Measurements from ENCODE around the gene CUL4A. TPM values are rescaled to one million over a fixed set of nuclear protein-coding genes. Genes with fewer than 3 reads are reported as not detected.

CUL4A gene
- total RNA-seq, 1 donor from 2014 or later: 81.3 TPM

DNA sequence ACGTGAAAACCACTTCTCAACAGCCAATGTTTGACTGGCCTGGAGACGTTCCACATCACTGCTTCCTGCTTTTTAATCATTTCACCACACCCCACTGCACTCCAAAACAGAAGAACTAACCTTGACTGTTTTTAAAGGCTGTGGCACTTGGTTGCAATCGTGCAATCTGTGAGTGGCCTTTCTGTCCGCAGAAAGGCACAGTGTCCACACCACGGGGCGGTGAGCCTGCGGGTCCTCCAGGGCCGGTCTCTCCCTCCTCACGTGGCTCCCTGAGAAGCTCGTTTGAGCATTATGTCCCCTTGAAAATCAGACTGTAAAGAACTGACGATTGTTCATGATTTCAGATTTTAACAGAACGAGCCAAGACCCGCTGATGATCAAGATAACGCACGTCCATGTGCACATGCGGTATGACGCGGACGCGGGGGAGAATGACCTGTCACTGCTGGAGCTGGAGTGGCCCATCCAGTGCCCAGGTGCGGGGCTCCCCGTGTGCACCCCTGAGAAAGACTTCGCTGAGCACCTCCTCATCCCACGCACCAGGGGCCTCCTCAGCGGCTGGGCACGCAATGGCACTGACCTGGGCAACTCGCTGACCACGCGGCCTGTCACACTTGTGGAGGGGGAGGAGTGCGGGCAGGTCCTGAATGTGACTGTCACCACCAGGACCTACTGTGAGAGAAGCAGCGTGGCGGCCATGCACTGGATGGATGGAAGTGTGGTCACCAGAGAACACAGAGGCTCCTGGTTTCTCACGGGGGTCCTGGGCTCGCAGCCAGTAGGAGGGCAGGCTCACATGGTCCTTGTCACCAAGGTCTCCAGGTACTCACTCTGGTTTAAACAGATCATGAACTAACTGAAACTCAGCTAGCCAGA is 37.9 kb upstream of the CUL4A start:
- FAIRE-seq: no peak
- no peak overlapping the region for H3K4me3 ChIP-seq (ENCODE audit: insufficient read depth, low read depth, low read length)
- Mint-ChIP-seq H3K27ac (ENCODE audit: unreplicated experiment) (no peak overlapping the region), H3K36me3 (ENCODE audit: low read depth, unreplicated experiment) (peaks cover 30% of the 10 kb centered on the region), H3K9me3 (ENCODE audit: unreplicated experiment) (peaks cover 2% of the 10 kb centered on the region), H3K4me3 (ENCODE audit: unreplicated experiment) (no peak overlapping the region), H3K27me3 (ENCODE audit: low read depth, unreplicated experiment) (no peaks in the 10 kb centered on the region), H3K4me1 (ENCODE audit: low read depth, unreplicated experiment) (peaks cover 5% of the 10 kb centered on the region)
- no peaks in the 10 kb centered on the region for H3K4me1 ChIP-seq (ENCODE audit: insufficient read depth, low read length)
- no peak overlapping the region for H3K4me2 ChIP-seq (ENCODE audit: low read length)
- no peak overlapping the region for H2AFZ ChIP-seq (ENCODE audit: low read depth, low read length)
- no peak for DNase-seq (ENCODE audit: low read depth)
- TF ChIP-seq, protein P1, sequence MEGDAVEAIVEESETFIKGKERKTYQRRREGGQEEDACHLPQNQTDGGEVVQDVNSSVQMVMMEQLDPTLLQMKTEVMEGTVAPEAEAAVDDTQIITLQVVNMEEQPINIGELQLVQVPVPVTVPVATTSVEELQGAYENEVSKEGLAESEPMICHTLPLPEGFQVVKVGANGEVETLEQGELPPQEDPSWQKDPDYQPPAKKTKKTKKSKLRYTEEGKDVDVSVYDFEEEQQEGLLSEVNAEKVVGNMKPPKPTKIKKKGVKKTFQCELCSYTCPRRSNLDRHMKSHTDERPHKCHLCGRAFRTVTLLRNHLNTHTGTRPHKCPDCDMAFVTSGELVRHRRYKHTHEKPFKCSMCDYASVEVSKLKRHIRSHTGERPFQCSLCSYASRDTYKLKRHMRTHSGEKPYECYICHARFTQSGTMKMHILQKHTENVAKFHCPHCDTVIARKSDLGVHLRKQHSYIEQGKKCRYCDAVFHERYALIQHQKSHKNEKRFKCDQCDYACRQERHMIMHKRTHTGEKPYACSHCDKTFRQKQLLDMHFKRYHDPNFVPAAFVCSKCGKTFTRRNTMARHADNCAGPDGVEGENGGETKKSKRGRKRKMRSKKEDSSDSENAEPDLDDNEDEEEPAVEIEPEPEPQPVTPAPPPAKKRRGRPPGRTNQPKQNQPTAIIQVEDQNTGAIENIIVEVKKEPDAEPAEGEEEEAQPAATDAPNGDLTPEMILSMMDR (IDR thresholded peaks at IDR 0.05; ENCODE audit: insufficient read depth, low read depth, low read length): no peak
- no peak for TF ChIP-seq EZH2 (IDR thresholded peaks at IDR 0.05; ENCODE audit: insufficient read depth, low read length)
- H3K79me2 ChIP-seq (ENCODE audit: insufficient read depth, low read length): no peaks in the 10 kb centered on the region
- no peak overlapping the region for H3K9ac ChIP-seq (ENCODE audit: low read length)
- no peaks in the 10 kb centered on the region for H3K27me3 ChIP-seq (ENCODE audit: insufficient read depth, low read length)
- H4K20me1 ChIP-seq (ENCODE audit: insufficient read depth, low read length): no peaks in the 10 kb centered on the region
- no peaks in the 10 kb centered on the region for H3K9me3 ChIP-seq (ENCODE audit: insufficient read depth, low read depth, low read length)
- H3K27ac ChIP-seq (ENCODE audit: low read depth, low read length): no peak overlapping the region
- H3K36me3 ChIP-seq (ENCODE audit: insufficient read depth, low read length): peaks cover 15% of the 10 kb centered on the region

DNA sequence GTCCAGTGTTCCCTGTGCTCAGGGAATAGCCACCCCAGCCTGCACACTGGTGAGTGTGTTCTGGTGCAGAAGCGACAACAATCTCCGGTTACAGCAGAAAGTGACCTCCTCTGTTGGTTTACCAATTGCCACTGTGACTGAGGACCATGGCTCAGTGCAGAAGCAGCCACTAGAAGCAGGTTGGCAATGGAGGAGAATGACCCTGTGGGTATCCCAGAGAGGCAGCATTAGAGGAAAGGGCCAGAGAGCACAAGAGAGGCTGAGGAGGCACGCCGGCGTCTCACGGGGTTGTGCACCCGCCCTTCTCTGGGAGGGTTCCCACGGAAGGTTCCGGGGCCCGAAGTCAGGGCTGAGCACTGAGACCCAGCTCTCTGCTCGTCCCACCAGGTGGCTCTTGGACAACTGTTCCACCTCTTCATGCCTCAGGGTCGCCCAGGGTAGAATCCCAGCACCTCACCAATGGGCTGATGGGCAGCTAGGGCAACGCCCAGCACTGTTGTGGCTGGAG is 36.9 kb upstream of the CUL4A start:
- H2AFZ ChIP-seq (ENCODE audit: low read depth, low read length): no peak overlapping the region
- Mint-ChIP-seq H3K4me1 (ENCODE audit: low read depth, unreplicated experiment) (peaks cover 5% of the 10 kb centered on the region), H3K4me3 (ENCODE audit: unreplicated experiment) (no peak overlapping the region), H3K27me3 (ENCODE audit: low read depth, unreplicated experiment) (no peaks in the 10 kb centered on the region), H3K36me3 (ENCODE audit: low read depth, unreplicated experiment) (peaks cover 31% of the 10 kb centered on the region), H3K27ac (ENCODE audit: unreplicated experiment) (no peak overlapping the region), H3K9me3 (ENCODE audit: unreplicated experiment) (peaks cover 2% of the 10 kb centered on the region)
- no peak overlapping the region for H3K4me2 ChIP-seq (ENCODE audit: low read length)
- no peak overlapping the region for H3K4me3 ChIP-seq (ENCODE audit: insufficient read depth, low read depth, low read length)
- H3K9ac ChIP-seq (ENCODE audit: low read length): no peak overlapping the region
- peaks cover 15% of the 10 kb centered on the region for H3K36me3 ChIP-seq (ENCODE audit: insufficient read depth, low read length)
- no peaks in the 10 kb centered on the region for H4K20me1 ChIP-seq (ENCODE audit: insufficient read depth, low read length)
- H3K27ac ChIP-seq (ENCODE audit: low read depth, low read length): no peak overlapping the region
- H3K79me2 ChIP-seq (ENCODE audit: insufficient read depth, low read length): no peaks in the 10 kb centered on the region
- TF ChIP-seq, protein P1 (IDR thresholded peaks at IDR 0.05; ENCODE audit: insufficient read depth, low read depth, low read length): no peak
- no peak for TF ChIP-seq EZH2 (IDR thresholded peaks at IDR 0.05; ENCODE audit: insufficient read depth, low read length)
- H3K9me3 ChIP-seq (ENCODE audit: insufficient read depth, low read depth, low read length): no peaks in the 10 kb centered on the region
- no peak for DNase-seq (ENCODE audit: low read depth)
- FAIRE-seq: no peak
- no peaks in the 10 kb centered on the region for H3K27me3 ChIP-seq (ENCODE audit: insufficient read depth, low read length)
- no peaks in the 10 kb centered on the region for H3K4me1 ChIP-seq (ENCODE audit: insufficient read depth, low read length)

DNA sequence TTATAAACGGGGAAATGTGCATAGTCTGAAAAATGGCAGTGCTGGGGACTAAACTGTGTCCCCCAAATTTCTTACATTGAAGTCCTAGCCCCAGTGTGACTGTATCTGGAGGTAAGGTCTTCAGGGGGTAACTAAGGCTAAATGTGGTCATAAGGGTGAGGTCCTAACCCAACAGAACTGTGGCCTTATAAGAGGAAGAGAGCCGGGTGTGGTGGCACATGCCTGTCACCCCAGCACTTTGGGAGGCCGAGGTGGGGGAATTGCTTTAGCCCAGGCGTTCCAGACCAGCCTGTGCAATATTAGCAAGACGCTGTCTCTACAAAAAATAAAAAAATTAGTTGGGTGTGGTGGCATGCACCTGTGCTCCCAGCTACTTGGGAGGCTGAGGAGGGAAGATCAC is 33.1 kb upstream of the CUL4A start:
- Mint-ChIP-seq H3K27ac (ENCODE audit: unreplicated experiment) (peak overlapping the region; percentile 84), H3K4me3 (ENCODE audit: unreplicated experiment) (peak overlapping the region; percentile 23), H3K27me3 (ENCODE audit: low read depth, unreplicated experiment) (no peaks in the 10 kb centered on the region), H3K4me1 (ENCODE audit: low read depth, unreplicated experiment) (peaks cover 26% of the 10 kb centered on the region), H3K36me3 (ENCODE audit: low read depth, unreplicated experiment) (peaks cover 35% of the 10 kb centered on the region), H3K9me3 (ENCODE audit: unreplicated experiment) (no peaks in the 10 kb centered on the region)
- Histone ChIP-seq H3K36me3 (ENCODE audit: insufficient read depth, low read length) (peaks cover 22% of the 10 kb centered on the region), H2AFZ (ENCODE audit: low read depth, low read length) (no peak overlapping the region), H3K4me1 (ENCODE audit: insufficient read depth, low read length) (peaks cover 23% of the 10 kb centered on the region), H3K9ac (ENCODE audit: low read length) (no peak overlapping the region), H3K79me2 (ENCODE audit: insufficient read depth, low read length) (no peaks in the 10 kb centered on the region), H3K4me3 (ENCODE audit: insufficient read depth, low read depth, low read length) (no peak overlapping the region), H3K4me2 (ENCODE audit: low read length) (no peak overlapping the region), H3K27ac (ENCODE audit: low read depth, low read length) (no peak overlapping the region), H4K20me1 (ENCODE audit: insufficient read depth, low read length) (no peaks in the 10 kb centered on the region), H3K9me3 (ENCODE audit: insufficient read depth, low read depth, low read length) (no peaks in the 10 kb centered on the region), H3K27me3 (ENCODE audit: insufficient read depth, low read length) (no peaks in the 10 kb centered on the region)
- DNase-seq (ENCODE audit: low read depth): no peak
- no peak for FAIRE-seq
- no peak for TF ChIP-seq EZH2 (IDR thresholded peaks at IDR 0.05; ENCODE audit: insufficient read depth, low read length)
- TF ChIP-seq, protein P1 (IDR thresholded peaks at IDR 0.05; ENCODE audit: insufficient read depth, low read depth, low read length): no peak
